Tibial nerve (tissue), 4 donors: Measurements from ENCODE around the gene KRTAP5-11. TPM values are rescaled to one million over a fixed set of nuclear protein-coding genes. Genes with fewer than 3 reads are reported as not detected.

Experiments
- DNase-seq, 2 donors: peaks; one replicate each; pipeline ENCODE4 v3.0.0-alpha.2; 2019; ENCODE audit warnings: low spot score in 2 of 2
- H3K27ac ChIP-seq, 4 donors: fragments of 200-600 bp; sonication (generic) in 3 of 4; one replicate each; pipeline ENCODE4 v1.5.1; 2017 to 2019; ENCODE audit warnings: mild to moderate bottlenecking in 1 of 4
- H3K27me3 ChIP-seq, 2 donors: fragments of 200-600 bp; sonication (generic) in 1 of 2; one replicate each; pipeline versions ENCODE4 v1.5.1 to v1.6.0; 2017 to 2019
- H3K36me3 ChIP-seq, 3 donors: fragments of 200-600 bp; sonication (generic); one replicate each; pipeline ENCODE4 v1.5.1; 2018 to 2019
- H3K4me1 ChIP-seq, 4 donors: fragments of 200-600 bp; sonication (generic) in 3 of 4; one replicate each; pipeline ENCODE4 v1.5.1; 2017 to 2019
- H3K4me3 ChIP-seq, 4 donors: fragments of 200-600 bp; sonication (generic) in 3 of 4; one replicate each; pipeline ENCODE4 v1.5.1; 2017 to 2019; ENCODE audit warnings: mild to moderate bottlenecking in 1 of 4, moderate library complexity in 1 of 4
- H3K9me3 ChIP-seq, 4 donors: fragments of 200-600 bp; sonication (generic) in 3 of 4; one replicate each; pipeline ENCODE4 v1.5.1; 2017 to 2019
- CTCF ChIP-seq, 5 experiments: fragments of 200-600 bp in 3 of 5; fragments of 450-650 bp in 2 of 5; sonication (generic) in 3 of 5; IDR thresholded peaks; one replicate each; pipeline ENCODE4 v1.5.1; 2016 to 2019; ENCODE audit warnings: antibody characterized with exemption in 5 of 5, mild to moderate bottlenecking in 3 of 5, moderate library complexity in 2 of 5
- EP300 ChIP-seq, 2 donors: sonication (generic); formaldehyde crosslinking; IDR thresholded peaks; one replicate each; pipeline ENCODE4 v1.6.1; 2017; ENCODE audit warnings: antibody characterized with exemption in 2 of 2, mild to moderate bottlenecking in 1 of 2
- POLR2A ChIP-seq, 2 donors: fragments of 450-650 bp; IDR thresholded peaks; one replicate each; pipeline ENCODE4 v1.6.1; 2017; ENCODE audit warnings: antibody characterized with exemption in 2 of 2, mild to moderate bottlenecking in 2 of 2, moderate library complexity in 2 of 2
- WGBS, 2 donors: methylation state at CpG; one replicate each; pipeline ENCODE4 v1.1.5; 2018; 5-methylcytosine and 5-hydroxymethylcytosine counted together
- total RNA-seq, 4 donors: library from RNA; depleted of rRNA; stranded (reverse); fragments of >200 nt; gene quantifications; one replicate each; pipeline ENCODE4 v1.1.0, GENCODE V29; 2016

The KRTAP5-11 gene
- total RNA-seq, 4 donors from 2014 or later = not detected

- 73 to 85% methylated on average over 1 of the region's 1 CpG for WGBS, 2 donors
- H3K27ac ChIP-seq = no peak overlapping the region
- no peak for TF ChIP-seq POLR2A (IDR thresholded peaks at IDR 0.05)
- no peak for TF ChIP-seq EP300 (IDR thresholded peaks at IDR 0.05)
- TF ChIP-seq CTCF (IDR thresholded peaks at IDR 0.05) = no peak
- H3K36me3 ChIP-seq = no peaks in the 10 kb centered on the region
- H3K4me3 ChIP-seq = no peak overlapping the region
- peaks cover 0 to 9% (median 0%) of the 10 kb centered on the region in 4 donors for H3K9me3 ChIP-seq
- no peak for DNase-seq
- H3K4me1 ChIP-seq = no peaks in the 10 kb centered on the region
- H3K27me3 ChIP-seq = no peaks in the 10 kb centered on the region
These were observed 23.7 kb downstream of the KRTAP5-11 start for GRCh38 chr11:71558996-71559395.

- Histone ChIP-seq H3K9me3 (peaks cover 0 to 9% (median 0%) of the 10 kb centered on the region in 4 donors), H3K4me1 (no peaks in the 10 kb centered on the region), H3K4me3 (no peak overlapping the region), H3K27me3 (no peaks in the 10 kb centered on the region), H3K36me3 (no peaks in the 10 kb centered on the region), H3K27ac (no peak overlapping the region)
- TF ChIP-seq POLR2A (IDR thresholded peaks at IDR 0.05) (no peak), CTCF (IDR thresholded peaks at IDR 0.05) (no peak), EP300 (IDR thresholded peaks at IDR 0.05) (no peak)
- DNase-seq = no peak
These were observed 25.4 kb downstream of the KRTAP5-11 start for GRCh38 chr11:71557257-71557656.

GRCh38 chr11:71556018-71556417, 26.7 kb downstream of the KRTAP5-11 start:
- Histone ChIP-seq H3K36me3 (no peaks in the 10 kb centered on the region), H3K4me3 (no peak overlapping the region), H3K9me3 (peaks cover 0 to 7% (median 0%) of the 10 kb centered on the region in 4 donors), H3K4me1 (no peaks in the 10 kb centered on the region), H3K27me3 (no peaks in the 10 kb centered on the region), H3K27ac (no peak overlapping the region)
- no peak for DNase-seq
- 79 to 82% methylated on average over 4 of the region's 4 CpGs for WGBS, 2 donors
- TF ChIP-seq POLR2A (IDR thresholded peaks at IDR 0.05) (no peak), EP300 (IDR thresholded peaks at IDR 0.05) (no peak), CTCF (IDR thresholded peaks at IDR 0.05) (no peak)

- Histone ChIP-seq H3K27ac (no peak overlapping the region), H3K27me3 (no peaks in the 10 kb centered on the region), H3K4me1 (no peaks in the 10 kb centered on the region), H3K9me3 (peaks cover 0 to 2% (median 0%) of the 10 kb centered on the region in 4 donors), H3K4me3 (no peak overlapping the region), H3K36me3 (no peaks in the 10 kb centered on the region)
- TF ChIP-seq POLR2A (IDR thresholded peaks at IDR 0.05) (no peak), CTCF (IDR thresholded peaks at IDR 0.05) (no peak), EP300 (IDR thresholded peaks at IDR 0.05) (no peak)
- WGBS, 2 donors = 88 to 92% methylated on average over 5 to 9 of the region's 11 CpGs
- DNase-seq = no peak
These were observed 27.2 kb downstream of the KRTAP5-11 start for GRCh38 chr11:71555508-71555907.

- H3K27me3 ChIP-seq = no peaks in the 10 kb centered on the region
- no peaks in the 10 kb centered on the region for H3K36me3 ChIP-seq
- H3K4me1 ChIP-seq = no peaks in the 10 kb centered on the region
- DNase-seq = no peak
- 77 to 83% methylated on average over 5 to 6 of the region's 6 CpGs for WGBS, 2 donors
- H3K27ac ChIP-seq = no peak overlapping the region
- no peak overlapping the region for H3K4me3 ChIP-seq
- no peak for TF ChIP-seq EP300 (IDR thresholded peaks at IDR 0.05)
- no peak for TF ChIP-seq POLR2A (IDR thresholded peaks at IDR 0.05)
- no peak for TF ChIP-seq CTCF (IDR thresholded peaks at IDR 0.05)
- H3K9me3 ChIP-seq = no peaks in the 10 kb centered on the region
These were observed 27.7 kb downstream of the KRTAP5-11 start for GRCh38 chr11:71554996-71555395.
